Trophoblast cell (in vitro differentiated cells and primary cell): Measurements from ENCODE around the gene ZCCHC4.

Experiments
- DNase-seq, 2 donors: peaks; one replicate each; pipeline ENCODE4 v3.0.0-alpha.2; 2016
- H2AFZ ChIP-seq: 2 replicates; pipeline ENCODE4 v1.6.1; 2013; ENCODE audit warnings: low read length, moderate library complexity, mild to moderate bottlenecking; ENCODE audit not compliant: insufficient read depth, poor library complexity
- H2AK5ac ChIP-seq: 2 replicates; pipeline ENCODE4 v1.6.1; 2013; ENCODE audit warnings: mild to moderate bottlenecking, low read length
- H2BK120ac ChIP-seq: 2 replicates; pipeline ENCODE4 v1.6.1; 2013; ENCODE audit warnings: low read length, mild to moderate bottlenecking, moderate library complexity; ENCODE audit not compliant: insufficient read depth, poor library complexity
- H2BK12ac ChIP-seq: 2 replicates; pipeline ENCODE4 v1.6.1; 2013; ENCODE audit warnings: mild to moderate bottlenecking, low read length, moderate library complexity
- H2BK5ac ChIP-seq: 2 replicates; pipeline ENCODE4 v1.6.1; 2013; ENCODE audit warnings: low read length, low read depth, moderate library complexity, mild to moderate bottlenecking; ENCODE audit not compliant: poor library complexity
- H3K14ac ChIP-seq: 2 replicates; pipeline ENCODE4 v1.6.1; 2013; ENCODE audit warnings: mild to moderate bottlenecking, low read length
- H3K18ac ChIP-seq: 2 replicates; pipeline ENCODE4 v1.6.1; 2013; ENCODE audit warnings: mild to moderate bottlenecking, low read length
- H3K23ac ChIP-seq: 2 replicates; pipeline ENCODE4 v1.6.1; 2013; ENCODE audit warnings: low read length
- H3K27ac ChIP-seq: 2 replicates; pipeline ENCODE4 v1.5.1; 2013; ENCODE audit warnings: low read depth, mild to moderate bottlenecking, inconsistent platforms, low read length, moderate library complexity
- H3K27me3 ChIP-seq: 2 replicates; pipeline ENCODE4 v1.6.1; 2013; ENCODE audit warnings: inconsistent platforms, mild to moderate bottlenecking, low read length, moderate library complexity; ENCODE audit not compliant: insufficient read depth
- H3K36me3 ChIP-seq, 2 experiments: 1 replicate in 1 of 2; 2 replicates in 1 of 2; pipeline ENCODE4 v1.6.1; 2013; ENCODE audit warnings: low read length in 2 of 2, mild to moderate bottlenecking in 2 of 2, moderate library complexity in 1 of 2; ENCODE audit not compliant: insufficient read depth in 2 of 2, control insufficient read depth in 1 of 2
- H3K4ac ChIP-seq: 2 replicates; pipeline ENCODE4 v1.6.1; 2013; ENCODE audit warnings: low read depth, mild to moderate bottlenecking, low read length, moderate library complexity
- H3K4me1 ChIP-seq, 2 experiments: 1 replicate in 1 of 2; 2 replicates in 1 of 2; pipeline ENCODE4 v1.6.1; 2013; ENCODE audit warnings: low read length in 2 of 2, mild to moderate bottlenecking in 2 of 2, moderate library complexity in 1 of 2; ENCODE audit not compliant: insufficient read depth in 2 of 2, control insufficient read depth in 1 of 2
- H3K4me2 ChIP-seq: 2 replicates; pipeline ENCODE4 v1.6.1; 2013; ENCODE audit warnings: inconsistent platforms, mild to moderate bottlenecking, low read length, moderate library complexity
- H3K4me3 ChIP-seq: 2 replicates; pipeline ENCODE4 v1.5.1; 2013; ENCODE audit warnings: mild to moderate bottlenecking, low read depth, low read length, inconsistent platforms
- H3K79me1 ChIP-seq: one replicate; pipeline ENCODE4 v1.6.1; 2013; ENCODE audit warnings: low read length
- H3K79me2 ChIP-seq: 2 replicates; pipeline ENCODE4 v1.6.1; 2013; ENCODE audit warnings: low read length, mild to moderate bottlenecking; ENCODE audit not compliant: control insufficient read depth, insufficient read depth, poor library complexity
- H3K9ac ChIP-seq: 2 replicates; pipeline ENCODE4 v1.6.1; 2013; ENCODE audit warnings: mild to moderate bottlenecking, low read length
- H3K9me3 ChIP-seq: 2 replicates; pipeline ENCODE4 v1.6.1; 2013; ENCODE audit warnings: low read depth, mild to moderate bottlenecking, control low read depth, inconsistent platforms, low read length; ENCODE audit not compliant: insufficient read depth
- H4K12ac ChIP-seq: 2 replicates; pipeline ENCODE4 v1.6.1; 2013; ENCODE audit warnings: low read depth, mild to moderate bottlenecking, low read length, moderate library complexity
- H4K8ac ChIP-seq: 2 replicates; pipeline ENCODE4 v1.6.1; 2013; ENCODE audit warnings: low read depth, mild to moderate bottlenecking, low read length, moderate library complexity
- H4K91ac ChIP-seq: one replicate; pipeline ENCODE4 v1.6.1; 2013; ENCODE audit warnings: low read depth, mild to moderate bottlenecking, low read length, moderate library complexity
- WGBS: extraction: QIAGEN DNeasy Blood & Tissue Kit; methylation state at CpG from one replicate; pipeline ENCODE4 v1.1.7; 2013; ENCODE audit warnings: missing lambda C conversion rate; ENCODE audit not compliant: insufficient read length, insufficient coverage; ENCODE audit errors: extremely low coverage; 5-methylcytosine and 5-hydroxymethylcytosine counted together

Gene ZCCHC4

DNA sequence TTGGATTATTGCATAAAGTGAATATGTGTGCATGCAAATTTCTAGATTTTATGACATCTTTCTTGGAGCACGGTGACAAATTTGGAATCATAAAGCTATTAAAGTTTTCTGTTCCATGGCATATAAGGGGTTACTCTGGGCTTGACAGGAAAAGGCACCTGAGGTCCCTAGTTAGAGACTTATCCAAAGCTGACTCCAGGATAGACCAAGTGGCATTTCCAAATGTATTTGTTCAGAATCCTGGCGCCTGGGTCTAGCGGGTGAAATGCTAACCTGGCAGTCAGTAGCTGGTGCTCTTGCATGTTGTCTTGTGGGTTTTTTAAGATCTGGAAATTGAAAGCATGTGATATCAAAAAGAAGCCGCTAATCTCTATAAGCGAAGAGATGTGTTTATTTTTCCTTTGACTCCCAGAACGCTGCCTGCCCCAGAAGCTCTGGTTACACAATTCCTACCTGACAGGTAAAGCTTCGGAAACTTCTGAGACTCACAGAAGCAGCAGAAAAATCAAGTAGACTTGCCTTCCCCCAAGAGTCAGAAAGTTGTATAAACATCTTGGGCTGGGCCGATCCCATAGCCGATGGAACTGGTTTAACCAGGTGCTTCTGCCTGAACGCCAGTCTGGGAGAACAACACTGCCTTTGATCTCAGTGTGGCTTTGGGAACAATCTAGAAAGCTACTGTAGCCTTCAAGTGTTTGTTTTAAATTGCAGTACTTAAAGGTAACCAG lies 12.9 kb upstream of the ZCCHC4 start:
- Histone ChIP-seq H4K8ac (no peak overlapping the region), H3K27ac (peak overlapping the region; percentile 48), H3K79me2 (no peaks in the 10 kb centered on the region), H4K91ac (no peak overlapping the region), H2BK120ac (no peak overlapping the region), H3K79me1 (no peaks in the 10 kb centered on the region), H2AK5ac (no peak overlapping the region), H3K4me1 (peaks cover 2 to 3% of the 10 kb centered on the region in 2 experiments), H3K4me2 (peak overlapping the region; percentile 42), H3K9me3 (no peaks in the 10 kb centered on the region), H3K14ac (no peak overlapping the region), H3K9ac (no peak overlapping the region), H3K36me3 (no peaks in the 10 kb centered on the region), H2BK12ac (no peak overlapping the region), H4K12ac (no peak overlapping the region), H3K4me3 (no peak overlapping the region), H3K23ac (no peak overlapping the region), H3K27me3 (no peaks in the 10 kb centered on the region), H3K4ac (no peak overlapping the region), H2BK5ac (peak overlapping the region; percentile 32), H2AFZ (no peak overlapping the region), H3K18ac (no peak overlapping the region)
- WGBS: no CpG with 5 or more reads among the region's 10 CpGs
- peak; percentile 69 to 80 for DNase-seq

DNA sequence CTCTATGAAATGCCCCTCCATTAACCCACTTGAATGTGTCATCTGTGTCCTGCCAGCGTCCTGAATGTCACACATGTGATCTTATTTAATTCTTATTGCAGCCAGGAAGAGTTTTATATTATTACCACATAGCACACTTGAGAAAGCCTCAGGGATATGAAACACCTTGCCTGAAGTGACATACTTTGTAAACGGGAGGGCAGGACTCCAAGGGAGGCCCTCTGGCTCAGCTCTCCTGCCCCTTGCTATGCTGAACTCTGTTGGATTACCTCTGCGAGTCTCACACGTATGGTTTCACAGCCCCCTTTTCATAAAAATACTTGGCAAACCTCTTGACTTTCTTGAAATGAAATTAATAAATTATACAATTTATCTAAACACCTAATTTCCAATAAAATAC lies 11.1 kb upstream of the ZCCHC4 start:
- Histone ChIP-seq H2BK5ac (no peak overlapping the region), H3K23ac (no peak overlapping the region), H3K9ac (no peak overlapping the region), H3K4me1 (peaks cover 2 to 3% of the 10 kb centered on the region in 2 experiments), H4K91ac (no peak overlapping the region), H4K8ac (no peak overlapping the region), H3K4me2 (no peak overlapping the region), H3K79me1 (no peaks in the 10 kb centered on the region), H3K18ac (no peak overlapping the region), H4K12ac (no peak overlapping the region), H2BK12ac (no peak overlapping the region), H3K27me3 (no peaks in the 10 kb centered on the region), H3K14ac (no peak overlapping the region), H3K9me3 (no peaks in the 10 kb centered on the region), H3K36me3 (no peaks in the 10 kb centered on the region), H3K4me3 (no peak overlapping the region), H3K27ac (no peak overlapping the region), H2BK120ac (no peak overlapping the region), H2AK5ac (no peak overlapping the region), H3K4ac (no peak overlapping the region), H2AFZ (no peak overlapping the region), H3K79me2 (no peaks in the 10 kb centered on the region)
- no peak for DNase-seq
- WGBS: no CpG with 5 or more reads among the region's 4 CpGs

- H4K91ac ChIP-seq: no peak overlapping the region
- no peak overlapping the region for H3K4me2 ChIP-seq
- H3K18ac ChIP-seq: no peak overlapping the region
- H3K23ac ChIP-seq: no peak overlapping the region
- H2AK5ac ChIP-seq: no peak overlapping the region
- H2BK5ac ChIP-seq: no peak overlapping the region
- H3K14ac ChIP-seq: no peak overlapping the region
- H3K79me1 ChIP-seq: no peaks in the 10 kb centered on the region
- H3K27me3 ChIP-seq: no peaks in the 10 kb centered on the region
- H3K9ac ChIP-seq: no peak overlapping the region
- H3K9me3 ChIP-seq: no peaks in the 10 kb centered on the region
- WGBS: no CpG with 5 or more reads among the region's 9 CpGs
- H2BK12ac ChIP-seq: no peak overlapping the region
- no peaks in the 10 kb centered on the region for H3K79me2 ChIP-seq
- no peak overlapping the region for H4K12ac ChIP-seq
- no peak overlapping the region for H2AFZ ChIP-seq
- H3K36me3 ChIP-seq: no peaks in the 10 kb centered on the region
- no peak overlapping the region for H2BK120ac ChIP-seq
- peaks cover 2 to 3% of the 10 kb centered on the region in 2 experiments for H3K4me1 ChIP-seq
- no peak overlapping the region for H3K27ac ChIP-seq
- H3K4ac ChIP-seq: no peak overlapping the region
- H3K4me3 ChIP-seq: no peak overlapping the region
- H4K8ac ChIP-seq: no peak overlapping the region
- DNase-seq: no peak
These were observed 9.9 kb upstream of the ZCCHC4 start for GRCh38 chr4:25302626-25303025.

GRCh38 chr4:25303578-25303977 lies 9.0 kb upstream of the ZCCHC4 start:
- Histone ChIP-seq H3K4me3 (peak overlapping the region; percentile 59), H2BK120ac (no peak overlapping the region), H3K14ac (no peak overlapping the region), H4K8ac (no peak overlapping the region), H3K18ac (no peak overlapping the region), H3K23ac (no peak overlapping the region), H3K27ac (no peak overlapping the region), H3K36me3 (no peaks in the 10 kb centered on the region), H3K4me1 (peaks cover 2 to 3% of the 10 kb centered on the region in 2 experiments), H3K4ac (no peak overlapping the region), H3K27me3 (no peaks in the 10 kb centered on the region), H2BK12ac (no peak overlapping the region), H3K9me3 (no peaks in the 10 kb centered on the region), H3K79me2 (no peaks in the 10 kb centered on the region), H3K79me1 (no peaks in the 10 kb centered on the region), H2BK5ac (no peak overlapping the region), H2AFZ (no peak overlapping the region), H3K9ac (no peak overlapping the region), H4K12ac (no peak overlapping the region), H4K91ac (no peak overlapping the region), H2AK5ac (no peak overlapping the region), H3K4me2 (no peak overlapping the region)
- no CpG with 5 or more reads among the region's 3 CpGs for WGBS
- DNase-seq: no peak
